NCI-H1105 treated with DMSO at 0.1 percent for 48 hours (cell line): Measurements from ENCODE around the gene EPS8.

Source experiments
- DNase-seq: peaks from one replicate; lab custom pipeline; 2025; lab: John Stamatoyannopoulos, UW

EPS8 gene

DNA sequence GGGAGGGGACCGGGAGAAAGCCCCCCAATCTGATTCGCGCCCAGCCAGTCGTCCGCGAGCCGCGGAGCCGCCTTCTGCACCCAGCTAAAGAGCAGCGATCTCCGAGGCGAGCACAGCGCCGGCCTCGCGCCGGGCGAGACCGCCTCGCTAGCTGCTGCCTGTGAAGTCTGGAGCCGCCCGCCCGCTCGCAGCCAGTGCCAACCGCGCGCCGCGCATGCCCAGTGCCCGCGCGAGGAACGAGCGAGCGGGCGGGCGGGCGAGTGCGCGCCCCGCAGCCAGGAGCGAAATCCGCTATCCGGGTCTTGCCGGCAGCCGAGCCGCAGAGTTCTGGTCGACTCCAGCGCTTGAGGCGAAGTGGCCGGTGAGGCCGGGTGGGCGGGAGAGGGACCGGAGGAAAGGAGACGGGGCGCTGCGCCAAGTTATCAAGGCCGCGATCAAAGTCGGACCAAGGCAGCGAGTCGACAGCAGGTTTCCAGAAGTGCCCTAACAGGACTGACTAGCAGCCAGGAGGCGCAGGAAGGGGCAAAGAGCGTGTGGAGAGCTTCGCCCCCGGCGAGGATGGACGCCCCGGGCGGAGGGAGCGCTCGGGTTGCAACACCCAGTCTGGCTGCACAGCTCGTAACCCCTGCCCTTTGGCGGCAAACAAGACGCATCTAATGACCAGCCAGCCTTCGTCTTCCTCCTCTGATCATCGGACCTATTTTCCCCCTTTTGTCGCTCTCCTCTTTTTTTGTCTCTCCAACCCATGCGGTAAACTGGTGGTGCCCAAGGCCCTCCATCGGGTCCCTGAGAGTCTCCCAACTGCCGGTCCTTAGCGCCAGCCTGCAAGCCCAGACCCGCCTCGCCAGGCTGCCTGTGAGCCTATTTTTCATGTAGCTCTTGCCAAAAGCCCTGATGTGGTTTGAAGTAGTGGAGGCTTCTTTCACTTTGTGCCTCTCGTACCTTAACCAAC lies at the start of gene EPS8:
EPS8 (minus strand) TSS at position 169 of the 952 bp plus-strand sequence. CDS start 106,437 bp downstream, outside the sequence.
- DNase-seq = peak; percentile 93

GRCh38 chr12:15837141-15837790 lies 48.1 kb upstream of the EPS8 start:
- no peak for DNase-seq

- DNase-seq = no peak
Observed at GRCh38 chr12:15834575-15834974, 45.4 kb upstream of the EPS8 start.

GRCh38 chr12:15831315-15831978 lies 42.3 kb upstream of the EPS8 start:
- no peak for DNase-seq

DNA sequence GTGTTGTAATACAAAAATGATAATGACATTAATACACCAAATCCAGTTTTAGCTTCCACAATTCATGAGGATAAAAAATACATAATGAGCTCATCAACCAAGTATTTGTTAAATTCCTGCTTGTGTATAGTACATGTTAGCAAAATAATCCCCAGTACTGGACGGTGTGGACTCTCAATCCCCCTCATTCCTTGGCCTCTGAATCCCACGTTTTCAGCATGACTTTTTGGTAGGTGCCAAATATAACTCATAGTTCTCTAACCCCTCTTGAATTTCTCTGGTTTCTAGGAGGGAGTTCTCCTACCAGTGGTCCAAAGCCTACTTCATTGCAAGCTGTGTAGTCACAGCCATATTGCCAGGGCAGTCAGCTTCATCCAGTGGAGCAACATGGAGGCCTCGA lies 41.4 kb upstream of the EPS8 start:
- DNase-seq = no peak

DNA sequence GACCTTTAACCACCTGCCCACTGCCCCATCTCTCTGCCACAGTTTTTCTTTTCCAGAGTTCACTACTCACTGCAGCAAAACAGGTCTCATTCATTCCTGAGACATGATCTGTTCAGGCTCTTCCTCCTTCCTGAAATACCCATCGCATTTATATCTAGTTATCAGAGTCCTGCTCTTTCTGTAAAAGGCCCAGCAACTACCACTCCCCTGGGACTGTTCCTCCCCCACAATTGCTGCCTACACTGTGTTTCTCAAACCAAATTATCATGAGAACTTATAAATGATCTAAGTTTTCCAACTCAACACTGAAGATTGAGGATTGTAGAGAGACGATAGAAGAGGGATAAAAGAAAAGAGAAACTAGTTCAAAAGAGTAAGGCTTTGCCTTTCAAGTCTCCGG lies 40.8 kb upstream of the EPS8 start:
- DNase-seq = no peak

DNA sequence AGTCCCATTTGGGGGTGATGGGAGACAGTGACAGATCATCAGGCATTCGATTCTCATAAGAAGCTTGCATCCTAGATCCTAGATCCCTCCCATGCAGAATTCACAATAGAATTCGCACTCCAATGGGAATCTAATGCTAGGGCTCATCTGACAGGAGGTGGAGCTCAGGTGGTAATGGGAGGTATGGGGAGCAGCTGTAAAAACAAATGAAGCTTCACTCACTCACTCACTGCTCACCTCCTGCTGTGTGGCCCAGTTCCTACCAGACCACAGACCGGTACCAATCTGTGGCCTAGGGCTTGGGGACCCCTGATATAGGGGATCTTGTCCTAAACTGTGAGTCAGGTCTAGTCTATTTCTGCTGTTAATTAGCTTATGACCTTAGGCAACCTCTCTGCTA lies 40.1 kb upstream of the EPS8 start:
- DNase-seq = no peak

DNA sequence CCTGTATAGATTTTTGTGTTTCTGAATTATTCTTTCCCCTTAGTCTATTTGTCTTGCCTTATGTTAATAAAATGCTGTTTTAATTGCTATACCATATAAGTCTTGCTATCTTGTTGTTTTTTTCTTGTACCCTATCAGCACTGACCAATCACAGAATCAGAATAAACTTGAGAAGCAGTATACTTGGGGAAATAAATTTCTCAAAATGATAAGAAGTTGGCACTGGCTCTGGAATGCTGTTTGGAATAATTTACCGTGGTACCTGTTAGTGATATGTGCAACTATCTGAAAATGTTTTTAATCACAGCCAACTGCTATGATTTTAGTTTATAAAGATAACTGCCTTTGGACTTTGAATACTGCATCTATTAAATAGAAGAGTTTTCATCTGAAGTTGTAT lies 37.9 kb upstream of the EPS8 start:
- DNase-seq = no peak

GRCh38 chr12:15824516-15824915 lies 35.3 kb upstream of the EPS8 start:
- no peak for DNase-seq

- no peak for DNase-seq
Observed at GRCh38 chr12:15823360-15824128, 34.4 kb upstream of the EPS8 start.

GRCh38 chr12:15819644-15820437 lies 30.7 kb upstream of the EPS8 start:
- no peak for DNase-seq

GRCh38 chr12:15818418-15818817 lies 29.2 kb upstream of the EPS8 start:
- no peak for DNase-seq

GRCh38 chr12:15815730-15816129 lies 26.5 kb upstream of the EPS8 start:
- no peak for DNase-seq

DNA sequence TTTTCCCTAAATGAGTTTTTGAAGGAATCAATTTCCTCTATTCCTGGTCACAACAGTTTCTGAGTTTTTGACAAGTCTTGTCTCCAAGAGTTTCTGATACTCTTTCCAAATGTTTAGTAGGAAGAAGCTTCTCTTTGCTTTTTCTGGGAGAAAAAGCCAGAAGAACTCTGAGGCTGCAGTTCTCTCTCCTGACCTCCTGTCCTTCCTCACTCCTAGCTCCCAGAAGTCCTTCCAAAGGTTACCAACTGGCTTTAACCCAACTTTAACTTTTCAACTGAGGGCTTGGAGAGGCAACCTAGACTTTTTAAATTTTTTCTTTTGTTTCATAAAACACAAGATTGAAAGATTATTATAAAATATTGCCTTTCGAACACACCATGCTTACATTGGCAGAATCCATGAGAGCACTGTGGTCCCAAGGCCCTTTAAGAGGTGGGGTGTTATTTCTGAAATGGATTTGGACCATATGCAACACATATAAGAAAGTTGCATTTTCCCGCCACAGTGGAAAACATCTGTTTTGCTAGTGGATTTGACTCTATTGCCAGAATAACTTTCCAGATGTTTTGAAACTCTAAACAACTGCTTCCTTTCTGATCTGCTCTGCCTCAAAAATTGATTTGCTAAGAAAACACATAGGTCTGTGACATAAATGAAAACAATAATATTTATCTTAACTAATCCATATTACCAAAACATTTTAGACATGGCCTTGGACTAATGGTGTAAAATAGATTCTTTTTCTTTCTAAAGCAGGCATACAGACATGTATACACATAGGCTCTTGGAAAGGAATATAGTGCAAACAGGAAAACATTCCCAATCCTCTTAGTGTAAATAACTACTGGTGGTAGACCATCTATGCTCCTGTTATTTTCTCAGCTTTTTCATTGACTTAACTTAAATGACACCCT lies 22.3 kb upstream of the EPS8 start:
- no peak for DNase-seq

DNA sequence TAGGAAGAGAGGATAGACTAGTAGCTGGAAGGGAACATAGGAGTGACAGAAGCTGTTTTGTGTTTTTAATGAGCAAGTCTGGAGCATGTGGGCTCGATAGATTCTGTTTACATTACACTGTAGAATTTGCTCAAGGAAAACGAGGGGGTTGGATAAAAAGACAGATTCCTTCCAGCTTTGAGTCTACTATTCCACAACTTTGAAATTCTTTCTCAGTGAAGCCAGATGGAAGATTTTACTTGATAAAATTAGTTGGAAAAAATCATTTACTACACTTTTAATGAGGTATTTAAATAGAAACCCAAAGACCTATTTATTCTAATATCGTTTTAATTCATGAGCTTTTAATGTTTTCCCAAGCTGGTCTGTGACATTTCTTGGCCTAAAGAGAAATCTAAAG lies 19.5 kb upstream of the EPS8 start:
- no peak for DNase-seq

DNA sequence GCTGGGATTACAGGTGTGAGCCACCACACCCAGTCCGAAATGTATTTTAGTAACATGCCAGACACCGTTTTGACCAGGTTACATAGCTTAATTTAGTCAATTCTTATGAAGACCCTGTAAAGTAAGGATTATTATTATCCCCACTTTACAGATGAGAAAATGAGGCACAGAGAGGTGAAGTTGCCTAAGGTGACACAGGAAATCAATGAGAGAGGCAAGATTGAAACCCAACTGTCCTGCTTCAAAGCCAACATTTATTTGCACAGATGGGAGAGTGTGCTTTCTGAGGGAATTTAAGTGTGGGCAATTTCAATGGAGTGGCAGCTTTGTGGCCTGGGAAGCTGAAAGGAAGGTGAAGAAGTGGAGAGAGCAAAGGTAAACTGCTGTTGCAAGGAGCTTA lies 19.1 kb upstream of the EPS8 start:
- no peak for DNase-seq

- no peak for DNase-seq
Observed at GRCh38 chr12:15806826-15807225, 17.6 kb upstream of the EPS8 start.

GRCh38 chr12:15801770-15802744 lies 12.9 kb upstream of the EPS8 start:
- DNase-seq = no peak

GRCh38 chr12:15800278-15800677 lies 11.1 kb upstream of the EPS8 start:
- no peak for DNase-seq
